Testis (tissue), 2 donors: ENCODE data around the gene INO80C.

Experiments used
- CTCF ChIP-seq, 3 experiments: fragments of 450-650 bp in 2 of 3; fragments of 200-600 bp in 1 of 3; sonication (generic) in 1 of 3; IDR thresholded peaks; one replicate each; pipeline ENCODE4 v1.5.1; 2016 to 2019; ENCODE audit warnings: antibody characterized with exemption in 3 of 3, mild to moderate bottlenecking in 2 of 3, moderate library complexity in 1 of 3
- POLR2A ChIP-seq: fragments of 450-650 bp; IDR thresholded peaks from one replicate; pipeline ENCODE4 v1.6.1; 2017; ENCODE audit warnings: antibody characterized with exemption, mild to moderate bottlenecking, moderate library complexity

GRCh38 chr18:35451032-35451431, 46.7 kb downstream of the INO80C start:
- TF ChIP-seq POLR2A (no peak), CTCF (IDR thresholded peaks at IDR 0.05) (no peak)
